Measurements from ENCODE around the gene SCMH1. TPM values are rescaled to one million over a fixed set of nuclear protein-coding genes. Genes with fewer than 3 reads are reported as not detected.

SCMH1 gene
- total and polyA plus RNA-seq, 12 donors, result 29.3 to 62.5 (median 42.2) TPM

GRCh38 chr1:41048540-41048939, 193.6 kb downstream of the SCMH1 start:
- WGBS, 4 donors, result 88 to 100% (median 93%) methylated on average over 2 to 3 of the region's 3 CpGs
- TF ChIP-seq POLR2A (IDR thresholded peaks at IDR 0.05), result no peak
- TF ChIP-seq, protein P1, sequence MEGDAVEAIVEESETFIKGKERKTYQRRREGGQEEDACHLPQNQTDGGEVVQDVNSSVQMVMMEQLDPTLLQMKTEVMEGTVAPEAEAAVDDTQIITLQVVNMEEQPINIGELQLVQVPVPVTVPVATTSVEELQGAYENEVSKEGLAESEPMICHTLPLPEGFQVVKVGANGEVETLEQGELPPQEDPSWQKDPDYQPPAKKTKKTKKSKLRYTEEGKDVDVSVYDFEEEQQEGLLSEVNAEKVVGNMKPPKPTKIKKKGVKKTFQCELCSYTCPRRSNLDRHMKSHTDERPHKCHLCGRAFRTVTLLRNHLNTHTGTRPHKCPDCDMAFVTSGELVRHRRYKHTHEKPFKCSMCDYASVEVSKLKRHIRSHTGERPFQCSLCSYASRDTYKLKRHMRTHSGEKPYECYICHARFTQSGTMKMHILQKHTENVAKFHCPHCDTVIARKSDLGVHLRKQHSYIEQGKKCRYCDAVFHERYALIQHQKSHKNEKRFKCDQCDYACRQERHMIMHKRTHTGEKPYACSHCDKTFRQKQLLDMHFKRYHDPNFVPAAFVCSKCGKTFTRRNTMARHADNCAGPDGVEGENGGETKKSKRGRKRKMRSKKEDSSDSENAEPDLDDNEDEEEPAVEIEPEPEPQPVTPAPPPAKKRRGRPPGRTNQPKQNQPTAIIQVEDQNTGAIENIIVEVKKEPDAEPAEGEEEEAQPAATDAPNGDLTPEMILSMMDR (IDR thresholded peaks at IDR 0.05), result no peak
- DNase-seq, result no peak
- H3K27ac ChIP-seq, result no peak overlapping the region
- peaks cover 0 to 28% of the 10 kb centered on the region in 2 donors for H3K36me3 ChIP-seq (replicated peaks in 1 of 2)
- no peaks in the 10 kb centered on the region for H3K4me1 ChIP-seq (replicated peaks in 1 of 2)
- intact Hi-C loops (cut with DNase I), result no loop called here
- H3K9me3 ChIP-seq (replicated peaks in 1 of 3), result no peaks in the 10 kb centered on the region
- no peaks in the 10 kb centered on the region for H3K27me3 ChIP-seq
- H3K4me3 ChIP-seq, result no peak overlapping the region

GRCh38 chr1:41046347-41046775, 195.7 kb downstream of the SCMH1 start:
- intact Hi-C loops (cut with DNase I), result no loop called here
- Histone ChIP-seq H3K4me3 (no peak overlapping the region), H3K36me3 (replicated peaks in 1 of 2) (peaks cover 0 to 28% of the 10 kb centered on the region in 2 donors), H3K9me3 (replicated peaks in 1 of 3) (no peaks in the 10 kb centered on the region), H3K27me3 (no peaks in the 10 kb centered on the region), H3K4me1 (replicated peaks in 1 of 2) (no peaks in the 10 kb centered on the region), H3K27ac (peak overlapping the region in 1 of 5 donors; percentile 12)
- TF ChIP-seq, protein P1 (IDR thresholded peaks at IDR 0.05), result no peak
- TF ChIP-seq POLR2A (IDR thresholded peaks at IDR 0.05), result no peak
- WGBS, 4 donors, result 89 to 91% (median 90%) methylated on average over 10 of the region's 10 CpGs
- no peak for DNase-seq

GRCh38 chr1:41045740-41046139, 196.4 kb downstream of the SCMH1 start:
- 73 to 88% (median 79%) methylated on average over 5 of the region's 5 CpGs for WGBS, 4 donors
- peak overlapping the region in 2 of 5 donors; percentile 12 to 54 for H3K27ac ChIP-seq
- H3K9me3 ChIP-seq (replicated peaks in 1 of 3), result no peaks in the 10 kb centered on the region
- DNase-seq, result peak in 1 of 7 donors; percentile 33
- intact Hi-C loops (cut with DNase I), result no loop called here
- H3K4me1 ChIP-seq (replicated peaks in 1 of 2), result no peaks in the 10 kb centered on the region
- H3K27me3 ChIP-seq, result no peaks in the 10 kb centered on the region
- no peak for TF ChIP-seq POLR2A (IDR thresholded peaks at IDR 0.05)
- TF ChIP-seq, protein P1 (IDR thresholded peaks at IDR 0.05), result no peak
- H3K36me3 ChIP-seq (replicated peaks in 1 of 2), result peaks cover 0 to 28% of the 10 kb centered on the region in 2 donors
- H3K4me3 ChIP-seq, result no peak overlapping the region

- Histone ChIP-seq H3K9me3 (replicated peaks in 1 of 3) (no peaks in the 10 kb centered on the region), H3K36me3 (replicated peaks in 1 of 2) (peaks cover 0 to 28% of the 10 kb centered on the region in 2 donors), H3K27ac (no peak overlapping the region), H3K27me3 (no peaks in the 10 kb centered on the region), H3K4me3 (no peak overlapping the region), H3K4me1 (replicated peaks in 1 of 2) (no peaks in the 10 kb centered on the region)
- TF ChIP-seq, protein P1 (IDR thresholded peaks at IDR 0.05), result no peak
- no peak for TF ChIP-seq POLR2A (IDR thresholded peaks at IDR 0.05)
- 70 to 81% (median 74%) methylated on average over 2 of the region's 2 CpGs for WGBS, 4 donors
- intact Hi-C loops (cut with DNase I), result no loop called here
- DNase-seq, result no peak
Measured at GRCh38 chr1:41044187-41044586, 197.9 kb downstream of the SCMH1 start.
